Measurements from ENCODE around the gene GRIP1.

Gene GRIP1

DNA sequence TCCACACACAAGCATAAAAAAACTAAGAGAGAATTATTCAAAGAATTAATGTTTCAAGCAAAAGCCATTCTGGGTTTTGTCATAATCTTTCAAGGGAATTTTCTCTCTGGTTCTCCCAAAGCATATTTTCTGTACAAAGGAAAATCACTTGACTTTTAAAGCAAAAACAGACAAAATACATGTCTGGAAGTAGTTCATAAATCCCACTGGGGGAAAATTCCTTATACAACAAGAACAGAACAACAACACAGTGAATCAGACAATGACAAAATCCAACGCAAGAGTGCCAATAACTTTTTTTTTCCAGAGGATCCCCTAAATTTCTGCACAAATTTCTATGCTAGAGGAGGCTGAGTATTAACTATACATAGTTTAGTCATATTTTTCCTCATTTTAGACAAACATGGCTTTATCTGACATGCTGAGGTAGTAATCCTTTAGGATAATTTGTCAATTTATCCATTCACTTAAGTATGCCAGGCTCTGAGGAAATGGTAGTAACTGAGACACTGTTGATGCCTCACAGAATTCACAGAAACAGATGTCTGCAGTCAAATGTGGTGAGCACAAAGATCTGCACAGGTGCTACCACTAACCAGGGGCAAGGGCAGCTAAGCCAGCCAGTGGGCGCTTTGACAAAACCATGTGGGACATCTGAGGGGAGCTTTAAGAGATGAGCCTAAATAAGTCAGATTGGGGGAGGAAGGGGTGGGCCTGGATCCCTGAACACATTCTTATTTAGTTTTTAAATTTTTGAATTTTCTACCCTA is 38.0 kb downstream of the GRIP1 start:
- no peak for DNase-seq (ENCODE audit: low read depth in 2 of 2)

DNA sequence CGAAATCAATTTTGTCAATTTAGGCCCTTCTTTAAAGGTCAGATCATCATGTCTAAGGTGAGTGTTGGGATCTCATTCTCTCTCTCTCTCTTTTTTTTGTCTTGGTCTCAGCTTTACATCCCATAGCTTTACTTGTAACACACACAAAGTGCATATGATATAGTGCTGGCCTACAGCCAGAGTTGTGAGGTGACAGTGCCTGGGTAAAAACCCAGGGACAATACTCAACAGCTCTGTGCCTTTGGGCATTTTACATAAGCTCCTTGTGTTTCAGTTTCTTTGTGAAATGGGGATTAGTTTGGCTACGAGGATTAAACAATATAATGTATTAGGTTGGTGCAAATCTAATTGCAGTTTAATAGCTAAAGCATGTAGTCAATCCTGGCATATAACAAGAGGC is 40.2 kb downstream of the GRIP1 start:
- DNase-seq (ENCODE audit: low read depth in 2 of 2) = no peak

DNA sequence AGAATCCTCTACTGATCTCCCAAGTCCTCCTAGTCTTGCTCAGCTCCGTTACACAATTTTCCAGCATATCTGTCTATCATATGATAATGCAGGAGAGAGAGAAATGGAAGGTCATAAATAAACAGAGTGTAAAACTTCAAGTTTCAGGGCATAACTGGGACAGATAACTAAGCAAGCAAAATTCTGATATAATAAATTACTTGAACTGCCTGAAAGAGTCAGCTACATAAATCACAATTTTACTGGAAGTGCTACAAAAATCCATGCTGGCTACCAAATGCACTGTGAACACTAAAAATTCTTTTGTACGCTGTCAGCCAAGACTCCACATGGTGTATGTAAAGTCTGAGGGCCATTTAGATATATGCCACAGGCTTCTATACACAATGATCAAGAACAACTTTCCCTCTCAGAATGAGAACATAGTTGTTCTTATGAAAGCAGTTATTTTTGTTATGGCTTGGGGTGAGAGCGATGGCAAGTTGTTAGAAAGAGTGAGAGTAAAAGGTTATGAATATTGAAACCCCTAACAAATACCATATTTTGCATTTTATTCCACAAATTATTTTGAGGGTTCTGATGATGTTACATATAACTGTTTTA is 41.1 kb downstream of the GRIP1 start:
- no peak for DNase-seq (ENCODE audit: low read depth in 2 of 2)

DNA sequence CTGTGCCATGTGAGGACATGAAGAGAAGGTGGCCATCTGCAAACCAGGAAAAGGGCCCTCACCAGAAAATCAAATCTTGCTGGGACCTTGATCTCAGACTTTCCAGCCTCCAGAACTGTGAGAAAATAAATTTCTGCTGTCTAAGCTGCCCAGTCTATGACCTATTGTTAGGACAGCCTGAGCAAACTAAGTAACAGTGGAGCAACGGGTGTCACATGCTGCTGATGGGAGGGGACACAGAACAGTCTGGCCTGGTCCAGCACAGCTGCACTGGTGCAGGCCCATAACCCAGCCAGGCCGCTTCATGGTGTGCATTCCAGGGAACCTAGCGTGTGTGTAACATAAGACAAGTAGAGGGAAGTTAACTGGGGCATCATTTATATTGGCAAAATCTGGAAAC is 42.1 kb downstream of the GRIP1 start:
- no peak for DNase-seq (ENCODE audit: low read depth in 2 of 2)

DNA sequence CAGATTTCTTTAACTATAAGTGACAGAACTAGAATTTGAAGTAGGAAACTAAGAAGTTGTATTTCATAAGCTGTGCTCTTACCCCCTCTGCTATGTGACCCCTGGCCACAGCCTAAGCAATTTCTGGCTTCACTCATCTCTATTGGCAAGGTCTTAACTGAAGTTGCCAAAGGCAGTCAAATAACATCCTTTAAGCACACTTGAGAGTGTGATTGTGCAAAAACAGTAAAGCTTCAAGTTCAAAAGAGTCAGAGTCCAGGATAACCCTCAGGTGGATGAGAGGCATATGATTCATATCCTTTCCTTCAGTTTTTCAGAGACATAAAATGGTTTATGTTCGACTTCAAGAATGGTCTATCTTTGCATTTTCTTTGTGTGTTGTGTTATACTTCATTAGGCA is 45.2 kb downstream of the GRIP1 start:
- no peak for DNase-seq (ENCODE audit: low read depth in 2 of 2)

DNA sequence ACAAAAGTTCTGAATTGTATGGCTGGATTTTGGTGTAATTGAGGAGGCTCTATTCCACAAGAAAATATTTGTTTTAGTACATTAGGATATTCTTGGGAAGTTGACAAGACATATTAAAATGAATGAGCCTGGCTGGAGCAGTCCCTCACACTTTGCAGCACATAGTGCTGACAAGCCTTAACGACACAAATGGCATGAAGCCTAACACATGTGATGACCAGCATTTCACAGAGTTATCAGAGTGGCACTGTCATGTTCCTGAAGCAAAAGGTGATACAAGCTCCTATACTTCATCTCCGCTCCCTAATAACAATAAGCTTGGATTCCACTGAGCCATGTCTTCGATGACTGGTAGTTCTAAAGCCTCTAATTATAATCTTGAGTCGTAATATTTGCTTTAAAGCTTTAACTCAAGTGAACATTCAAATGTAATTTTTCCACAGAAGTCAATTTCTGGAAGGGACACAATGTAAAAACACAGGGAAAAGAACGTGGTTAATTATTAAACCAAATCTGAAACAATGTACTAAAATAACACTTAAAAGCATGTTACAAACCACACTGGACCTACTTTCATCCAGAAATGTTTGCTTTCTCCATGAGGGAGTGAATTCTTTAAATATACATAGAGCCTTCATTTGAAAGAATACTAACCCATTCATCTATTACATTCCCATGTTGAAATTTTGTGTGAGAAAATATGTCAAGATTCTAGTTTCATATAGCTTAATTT is 49.6 kb downstream of the GRIP1 start:
- no peak for DNase-seq (ENCODE audit: low read depth in 2 of 2)

DNA sequence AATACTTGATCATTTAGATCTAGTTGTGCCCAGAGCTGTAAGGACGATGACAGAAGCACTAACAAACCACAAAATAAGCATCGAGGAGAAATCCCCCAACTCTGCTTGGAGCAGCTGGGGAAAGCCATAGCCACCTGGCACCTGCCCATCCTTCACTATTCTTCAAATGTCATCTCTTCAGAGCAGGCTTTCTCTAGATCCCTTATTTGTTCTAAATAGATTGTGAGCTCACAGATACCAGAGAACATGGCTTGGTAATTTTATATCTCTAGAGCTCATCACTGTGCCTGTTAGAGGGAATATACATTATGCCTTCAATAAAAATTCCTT is 50.9 kb downstream of the GRIP1 start:
- no peak for DNase-seq (ENCODE audit: low read depth in 2 of 2)

DNA sequence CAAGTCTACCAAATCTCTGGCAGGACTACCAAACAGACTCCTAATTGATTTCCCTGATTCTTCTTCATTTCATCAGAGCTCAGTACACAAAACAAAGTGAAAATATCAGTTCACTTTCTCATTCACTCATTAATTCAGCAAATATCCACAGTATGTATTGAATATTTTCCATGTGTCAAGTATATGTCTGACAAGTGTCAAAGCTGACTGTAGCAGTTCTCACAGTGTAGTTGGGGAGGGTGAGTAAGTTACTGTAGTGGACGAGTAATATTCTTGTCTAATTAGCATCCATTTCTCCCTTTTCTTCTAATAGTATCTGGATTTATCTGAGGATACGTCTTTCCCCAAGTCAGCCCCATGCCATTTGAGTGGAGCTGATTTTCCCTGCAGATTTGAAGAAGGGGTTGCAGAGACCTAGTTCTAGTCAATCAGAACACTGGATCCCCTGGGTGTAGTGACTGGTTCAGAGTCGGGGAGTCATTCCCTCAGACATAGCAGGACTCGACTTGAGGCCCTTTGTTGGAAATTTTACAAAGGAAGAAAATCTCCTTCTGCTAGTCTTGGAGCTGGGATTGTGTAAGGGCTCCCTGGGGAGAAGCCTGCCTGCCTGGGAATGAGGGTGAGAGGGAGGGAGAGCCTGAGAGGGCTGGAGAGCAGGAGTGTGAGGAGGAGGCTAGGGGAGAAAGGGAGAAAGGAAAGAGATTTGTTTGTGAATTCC is 51.4 kb downstream of the GRIP1 start:
- DNase-seq (ENCODE audit: low read depth in 2 of 2) = no peak

DNA sequence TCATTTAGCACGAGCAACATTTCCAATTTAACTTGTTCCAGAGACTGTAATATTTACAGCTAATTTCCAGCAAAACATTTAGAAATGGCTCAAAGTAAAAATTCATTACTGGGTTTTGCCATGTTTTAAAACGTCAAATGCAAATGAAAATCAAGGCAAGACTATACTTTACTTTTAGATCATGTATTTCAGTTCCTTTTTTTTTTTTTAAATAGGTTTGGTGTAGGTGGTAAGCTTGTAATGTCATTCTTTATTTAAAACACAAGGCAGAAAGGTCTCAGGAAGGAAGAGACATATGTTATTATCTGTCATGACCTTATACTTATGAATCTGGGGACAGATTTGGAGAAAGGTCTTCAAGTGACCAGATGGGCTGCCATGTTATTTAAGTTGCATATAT is 54.1 kb downstream of the GRIP1 start:
- DNase-seq (ENCODE audit: low read depth in 2 of 2) = no peak

DNA sequence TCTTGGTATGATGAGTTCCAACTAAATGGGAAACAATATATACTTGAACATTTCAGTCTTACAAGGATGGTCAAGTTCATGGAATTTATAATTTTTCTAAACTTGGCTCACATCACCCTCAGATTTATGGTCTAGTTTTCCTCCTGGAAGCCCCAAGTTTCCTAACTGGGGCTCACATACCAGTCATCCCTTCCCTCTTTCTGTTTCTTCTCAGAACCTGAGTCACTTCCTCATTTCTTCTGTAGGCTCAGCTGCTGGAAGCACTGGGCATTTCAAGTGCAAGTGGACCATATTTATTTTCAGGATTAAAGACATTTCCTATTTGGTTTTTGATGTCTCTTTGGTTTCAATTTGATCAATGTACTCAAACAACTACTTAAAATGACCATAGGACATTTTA is 55.4 kb downstream of the GRIP1 start:
- no peak for DNase-seq (ENCODE audit: low read depth in 2 of 2)

DNA sequence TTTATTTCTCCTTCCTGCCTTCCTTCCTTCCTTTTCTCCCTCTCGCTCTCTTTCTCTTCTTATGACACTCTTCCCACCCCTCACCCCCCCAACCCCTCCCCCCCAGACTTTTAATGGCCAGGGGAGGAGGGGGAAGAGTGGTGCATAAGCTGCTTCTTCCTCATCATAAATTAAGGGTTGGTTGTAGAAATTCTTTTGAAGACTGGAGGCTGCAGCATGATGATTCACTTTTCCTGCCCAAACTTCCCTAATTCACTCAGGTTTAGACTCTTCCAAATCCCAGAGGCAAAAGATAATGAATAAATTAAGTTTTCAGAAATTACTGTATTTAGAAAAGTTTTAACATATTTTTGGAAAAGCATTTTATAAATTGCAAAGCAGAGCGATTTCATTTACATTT is 58.2 kb downstream of the GRIP1 start:
- no peak for DNase-seq (ENCODE audit: low read depth in 2 of 2)

DNA sequence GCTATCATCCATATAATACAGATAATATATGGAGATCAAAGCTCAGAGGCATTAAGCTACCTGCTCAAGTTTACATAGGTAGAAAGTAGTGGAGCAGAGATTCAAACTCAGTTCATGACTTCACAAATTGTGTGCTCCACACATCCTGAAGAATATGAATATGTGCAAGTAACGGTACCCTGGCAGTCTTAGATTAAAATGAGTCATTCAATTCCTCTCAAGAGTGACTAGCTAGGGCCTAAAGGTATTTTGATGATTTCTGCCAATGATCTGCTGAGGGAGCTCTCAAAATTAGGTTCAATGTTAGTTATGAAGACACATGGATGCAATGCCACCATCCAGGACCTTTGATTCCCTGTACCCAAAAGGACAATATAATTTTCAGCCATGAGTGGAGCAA is 58.9 kb downstream of the GRIP1 start:
- DNase-seq (ENCODE audit: low read depth in 2 of 2) = no peak

DNA sequence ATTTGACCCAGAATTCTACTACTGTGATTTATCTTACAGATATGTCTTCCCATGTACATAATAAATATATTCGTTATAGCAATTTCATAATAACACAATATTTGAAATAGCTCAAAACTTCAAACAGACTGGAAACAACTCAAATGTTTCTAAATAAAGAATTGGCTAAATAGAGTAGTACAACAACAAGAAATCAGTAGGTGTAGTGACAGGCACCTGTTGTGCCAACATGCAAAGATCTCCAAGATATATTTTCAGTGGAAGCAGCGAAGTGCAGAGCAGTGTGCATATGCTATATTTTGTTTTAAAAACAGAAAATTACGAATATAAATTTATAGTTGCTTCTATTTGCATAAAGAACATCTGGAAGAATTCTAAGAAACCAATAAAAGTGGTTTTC is 60.9 kb downstream of the GRIP1 start:
- no peak for DNase-seq (ENCODE audit: low read depth in 2 of 2)

DNA sequence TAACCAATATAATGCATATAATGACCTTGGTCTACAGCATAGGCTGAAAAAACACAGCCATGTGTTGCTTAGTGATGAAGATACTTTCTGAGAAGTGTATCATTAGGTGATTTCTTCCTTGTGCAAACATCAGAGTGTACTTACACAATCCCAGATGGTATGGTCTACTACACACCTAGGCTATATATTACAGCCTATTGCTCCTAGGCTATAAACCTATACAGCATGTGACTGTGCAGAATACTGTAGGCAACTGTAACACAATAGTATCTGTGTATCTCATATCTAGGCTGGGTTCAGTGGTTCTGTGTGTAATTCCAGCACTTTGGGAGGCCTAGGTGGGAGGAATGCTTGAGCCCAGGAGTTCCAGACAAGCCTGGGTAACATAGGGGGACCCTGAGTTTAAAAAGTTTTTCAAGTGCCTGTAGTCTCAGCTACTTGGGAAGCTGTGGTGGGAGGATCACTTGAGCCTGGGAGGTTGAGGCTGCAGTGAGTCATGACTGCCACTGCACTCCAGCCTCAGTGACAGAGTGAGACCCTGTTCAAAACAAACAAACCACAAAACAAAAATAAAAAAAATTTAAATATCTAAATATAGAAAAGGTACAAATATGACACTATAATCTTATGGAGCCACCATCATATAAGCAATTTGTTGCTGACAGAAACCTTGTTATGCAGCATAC is 66.6 kb downstream of the GRIP1 start:
- DNase-seq (ENCODE audit: low read depth in 2 of 2) = no peak

DNA sequence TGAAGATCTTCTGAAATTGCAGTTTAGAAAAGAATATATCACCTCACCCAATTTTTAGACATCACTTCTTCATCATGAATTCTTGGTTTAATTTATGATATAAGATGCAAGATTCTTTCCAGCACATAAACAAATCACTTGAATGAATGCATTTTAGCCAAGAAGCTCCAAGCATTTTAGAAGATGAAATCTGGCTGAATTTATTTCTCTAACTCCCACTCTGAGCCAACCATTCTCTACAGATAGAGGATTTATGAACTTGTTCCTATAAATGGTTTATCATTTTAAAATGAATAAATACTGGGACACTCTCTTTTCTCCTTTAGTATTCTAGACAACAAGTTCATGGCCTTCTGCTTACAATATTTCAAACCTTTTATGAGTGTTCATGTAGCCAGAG is 71.7 kb downstream of the GRIP1 start:
- DNase-seq (ENCODE audit: low read depth in 2 of 2) = no peak

DNA sequence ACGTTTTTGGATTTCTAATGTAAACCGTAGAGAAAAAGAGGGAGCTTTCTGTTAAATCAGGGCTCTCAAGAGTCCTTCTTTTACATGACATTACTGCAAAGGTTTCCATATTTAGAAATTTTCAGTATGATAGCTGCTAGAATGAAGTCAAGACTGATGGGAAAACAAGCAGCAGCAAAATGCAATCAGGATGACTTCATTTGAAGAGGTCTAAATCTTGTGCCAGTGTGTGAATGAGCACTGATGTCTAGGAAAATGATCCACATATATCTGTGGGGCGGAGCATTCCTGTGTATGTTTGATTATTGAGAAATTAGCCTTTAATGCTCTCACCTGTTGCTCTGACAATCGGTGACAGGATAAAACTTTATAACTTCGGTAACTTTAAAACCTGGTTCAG is 73.6 kb downstream of the GRIP1 start:
- no peak for DNase-seq (ENCODE audit: low read depth in 2 of 2)

DNA sequence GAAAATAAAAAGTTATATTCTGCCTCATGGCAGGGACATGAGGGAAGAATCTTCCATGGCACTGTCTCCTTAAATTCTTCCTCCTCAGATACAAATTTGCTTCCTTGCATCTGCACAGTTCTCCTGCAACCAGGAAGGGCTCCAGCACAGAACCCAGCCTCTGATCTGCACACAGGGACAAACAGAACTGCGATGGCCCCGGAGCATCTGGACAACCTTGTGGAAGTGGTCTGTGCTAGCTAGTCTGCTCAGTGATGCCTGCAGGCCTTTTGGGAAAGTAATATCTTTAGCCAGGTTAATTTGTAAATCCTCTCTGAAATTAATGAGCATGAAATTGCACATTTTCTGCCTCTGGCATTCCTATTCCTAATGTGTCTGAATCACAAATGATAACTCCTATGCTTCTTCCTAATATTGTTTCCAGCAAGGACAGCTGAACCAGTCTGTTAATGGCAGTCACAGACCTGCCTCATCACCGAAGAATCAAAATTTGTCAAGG is 74.8 kb downstream of the GRIP1 start:
- no peak for DNase-seq (ENCODE audit: low read depth in 2 of 2)

DNA sequence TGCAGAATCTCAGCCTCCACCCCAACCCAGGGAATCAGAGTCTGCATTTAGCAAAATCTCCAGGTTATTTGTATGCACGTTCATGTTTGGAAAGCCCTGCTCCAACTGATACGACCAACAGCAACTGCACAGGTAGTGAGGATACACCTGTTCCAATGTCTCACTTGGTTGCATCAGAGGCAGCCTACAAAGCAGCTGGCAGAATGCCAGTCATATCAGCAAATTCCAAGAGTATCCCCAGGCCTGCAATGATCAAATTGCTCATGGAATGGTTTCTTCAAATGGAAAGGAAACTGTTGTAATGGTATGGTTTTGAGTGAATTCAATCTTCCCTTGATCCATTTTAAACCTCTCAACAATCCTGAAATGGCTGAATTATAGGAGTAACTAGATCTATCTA is 75.4 kb downstream of the GRIP1 start:
- DNase-seq (ENCODE audit: low read depth in 2 of 2) = no peak

DNA sequence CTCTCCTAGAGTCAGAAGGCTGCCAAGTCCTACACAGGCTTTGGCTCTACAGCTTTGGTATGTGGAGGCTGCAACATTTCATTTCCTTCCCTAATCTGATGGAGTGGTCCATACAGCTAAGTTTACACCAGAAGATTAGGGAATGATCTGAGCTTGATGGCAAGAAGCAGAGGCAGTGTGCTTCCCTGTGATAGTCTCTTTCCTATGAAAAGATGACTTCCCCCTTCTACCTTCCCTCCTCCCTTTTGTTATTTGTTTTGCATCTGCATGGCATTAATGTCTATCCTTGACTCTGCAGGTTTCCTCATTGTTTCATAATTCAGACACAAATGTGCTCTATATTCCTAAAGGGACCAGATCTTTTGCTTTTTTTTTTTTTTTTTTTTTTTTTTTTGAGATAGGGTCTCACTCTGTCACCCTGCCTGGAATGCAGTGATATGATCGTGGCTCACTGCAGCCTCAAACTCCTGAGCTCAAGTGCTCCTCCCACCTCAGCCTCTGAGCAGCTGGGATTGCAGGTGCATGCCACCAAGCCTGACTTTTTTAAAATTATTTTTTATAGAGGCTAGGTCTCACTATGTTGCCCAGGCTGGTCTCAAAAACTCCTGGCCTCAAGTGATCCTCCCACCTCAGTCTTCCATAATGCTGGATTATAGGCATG is 76.3 kb downstream of the GRIP1 start:
- no peak for DNase-seq (ENCODE audit: low read depth in 2 of 2)

DNA sequence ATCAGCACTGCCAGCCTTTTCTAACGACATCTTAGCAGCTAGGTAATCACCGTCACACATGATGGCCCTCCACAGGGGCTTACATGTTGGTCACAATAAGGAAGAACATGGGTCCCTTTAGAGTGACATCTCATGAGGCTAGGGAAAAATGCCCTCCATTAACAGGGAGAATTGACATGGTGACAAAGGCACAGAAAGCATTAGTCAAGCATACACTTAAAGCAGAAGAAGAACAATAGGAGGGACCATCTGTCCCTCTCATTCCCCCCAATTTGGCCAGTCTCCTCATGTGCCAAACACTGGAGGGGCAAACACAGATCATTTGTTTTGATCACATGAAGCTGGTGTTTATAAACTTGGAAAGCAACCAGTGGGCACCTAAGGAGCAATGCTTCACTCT is 78.0 kb downstream of the GRIP1 start:
- no peak for DNase-seq (ENCODE audit: low read depth in 2 of 2)

DNA sequence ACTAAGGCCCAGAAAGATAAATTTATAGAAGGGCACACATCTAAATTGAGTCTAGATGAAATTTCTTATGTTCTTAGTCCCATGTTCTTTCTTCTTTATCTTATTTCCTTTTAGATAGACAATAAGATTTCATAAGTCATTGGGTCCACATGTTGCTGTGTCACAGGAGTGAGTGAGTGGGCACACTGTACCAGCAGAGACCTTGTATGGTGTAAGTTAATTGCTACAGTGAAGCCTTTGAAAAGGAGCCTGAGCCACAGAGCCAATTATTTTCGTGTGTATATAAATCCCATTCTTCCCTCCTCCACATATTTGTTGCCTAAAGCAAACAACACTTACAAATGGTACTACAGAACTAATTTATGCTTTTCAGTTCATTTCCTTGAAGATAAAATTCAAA is 79.1 kb downstream of the GRIP1 start:
- DNase-seq (ENCODE audit: low read depth in 2 of 2) = no peak

Data from activated CD4-positive, alpha-beta T cell treated with anti-CD3 and anti-CD28 coated beads for 24 hours (primary cell).